RWPE1 (cell line): ENCODE results near the gene TMEM128.
A peak's percentile ranks its signal among the peaks of the same experiment; 100 is the strongest.
"Not testable (repeated sequence)": the region's sequence is repeated elsewhere in the genome, so short reads cannot be mapped to it uniquely, and the experiment has no call there.

Experiments used
- CTCF ChIA-PET: fragments of 350-600 bp; sonication (Branson Sonifier 250); formaldehyde crosslinking; extraction: SDS; loops from one replicate; lab custom pipeline; 2021; lab: Yijun Ruan, JAX
- POLR2A ChIA-PET: fragments of 400-600 bp; formaldehyde crosslinking; extraction: SDS; loops from one replicate; lab custom pipeline; 2020; ENCODE audit warnings: antibody characterized with exemption; ENCODE audit not compliant: low non-redundant PET; lab: Yijun Ruan, JAX
- DNase-seq: peaks from one replicate; pipeline ENCODE4 v3.0.0; 2012; ENCODE audit warnings: low spot score
- H3K27ac ChIP-seq: fragments of 450-650 bp; 2 replicates; pipeline ENCODE4 v1.5.1; 2017
- CTCF ChIP-seq: fragments of 450-650 bp; conservative IDR thresholded peaks from 2 replicates; pipeline ENCODE4 v1.5.1; 2017; ENCODE audit warnings: low read depth, mild to moderate bottlenecking

The TMEM128 gene

DNA sequence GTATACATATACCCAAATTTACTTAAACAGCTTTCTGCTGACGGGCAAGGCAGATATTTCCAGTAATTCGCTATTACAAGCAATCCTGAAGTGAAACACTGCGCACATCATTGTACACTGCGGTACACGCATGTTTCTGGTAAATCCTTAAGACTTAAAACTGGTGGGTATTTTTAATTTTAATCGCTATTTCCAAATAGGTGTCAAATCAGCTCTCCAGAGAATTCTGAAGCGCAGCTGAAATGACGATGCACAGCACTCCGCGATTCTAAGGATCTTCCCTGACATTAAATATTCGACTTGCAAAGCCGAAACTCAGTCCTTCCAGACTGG lies 361 bp downstream of the TMEM128 start:
- ChIA-PET POLR2A (no interaction called here), CTCF (no interaction called here)
- peak overlapping the region; percentile 93 for H3K27ac ChIP-seq
- no peak for TF ChIP-seq CTCF
- no peak for DNase-seq

DNA sequence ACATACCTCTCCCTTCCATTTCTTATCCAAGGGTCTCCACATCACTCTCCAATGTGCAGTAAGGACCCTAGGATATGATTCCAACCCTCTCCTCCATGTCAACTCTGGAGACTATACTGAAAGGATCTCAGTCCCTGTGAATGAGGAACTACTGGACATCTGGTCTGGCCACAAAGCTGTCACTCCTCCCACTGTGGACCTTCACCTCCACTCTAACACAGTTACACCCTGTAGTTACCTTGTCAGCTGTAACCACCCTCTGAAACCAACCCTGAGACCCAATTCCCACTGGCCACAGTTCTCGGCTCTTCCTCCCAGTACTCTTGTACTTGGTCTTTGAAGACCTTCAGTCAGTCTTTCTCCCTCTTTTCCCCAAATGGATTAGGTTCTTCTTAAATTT lies 2.9 kb downstream of the TMEM128 start:
- CTCF ChIA-PET, result no interaction called here
- no peak for TF ChIP-seq CTCF
- no peak overlapping the region for H3K27ac ChIP-seq
- DNase-seq, result no peak
- POLR2A ChIA-PET, result no interaction called here

DNA sequence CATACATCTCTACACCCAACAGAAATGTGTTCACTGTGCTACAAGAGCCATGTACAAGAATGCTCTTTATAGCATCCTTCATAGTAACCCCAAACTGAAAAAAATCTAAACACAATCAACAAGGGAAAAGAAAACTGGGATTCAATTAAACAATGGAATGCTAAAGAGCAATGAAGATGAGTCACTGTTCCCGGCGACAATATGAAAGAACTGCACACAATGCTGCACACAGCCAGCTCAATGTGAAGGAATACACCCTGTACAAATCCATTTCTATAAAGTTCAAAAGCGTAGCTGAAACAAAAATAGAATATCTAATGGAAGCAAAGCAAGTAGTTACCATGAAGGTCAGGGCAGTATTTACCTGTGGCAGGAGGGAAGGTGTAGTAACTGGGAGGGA lies 8.5 kb downstream of the TMEM128 start:
- DNase-seq, CTCF ChIA-PET, H3K27ac ChIP-seq, POLR2A ChIA-PET: not testable (repeated sequence)

DNA sequence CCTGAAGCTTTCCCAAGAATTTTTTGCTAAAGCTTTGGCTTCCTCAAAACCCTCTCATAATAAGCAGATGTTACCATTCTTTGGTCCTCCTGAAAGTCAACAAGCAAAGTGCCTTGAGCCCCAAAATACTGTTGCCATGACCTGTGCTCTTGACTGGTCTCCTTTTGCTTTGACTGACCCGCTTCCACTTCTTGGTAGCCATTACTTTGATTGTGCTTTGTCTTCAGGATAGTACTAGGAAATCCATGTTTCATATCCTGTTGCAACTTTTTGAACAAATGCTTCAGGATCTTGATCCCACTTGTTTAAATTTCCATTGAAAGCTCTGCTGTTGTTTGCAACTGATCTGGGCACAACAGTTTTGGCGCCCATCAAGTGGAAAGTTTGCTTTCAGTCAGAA lies 14.4 kb downstream of the TMEM128 start:
- CTCF ChIA-PET, result no interaction called here
- no peak for DNase-seq
- H3K27ac ChIP-seq, result no peak overlapping the region
- POLR2A ChIA-PET, result no interaction called here
- no peak for TF ChIP-seq CTCF

DNA sequence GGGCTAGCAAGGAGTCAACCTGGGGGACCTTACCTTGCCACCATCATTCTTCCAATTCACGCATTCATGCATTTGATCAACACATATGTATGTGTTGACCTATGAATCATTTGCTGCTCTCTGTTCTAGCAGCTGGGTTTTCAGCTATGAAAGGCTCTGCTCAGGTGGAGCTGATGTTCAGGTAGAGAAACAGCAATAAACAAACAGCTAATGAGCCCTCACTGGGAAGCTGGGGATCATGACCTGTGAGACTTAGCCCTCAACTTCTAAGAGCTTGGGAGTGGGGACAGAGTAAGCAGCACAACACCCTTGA lies 19.7 kb downstream of the TMEM128 start:
- POLR2A ChIA-PET, result no interaction called here
- CTCF ChIA-PET, result no interaction called here
- no peak for TF ChIP-seq CTCF
- H3K27ac ChIP-seq, result no peak overlapping the region
- no peak for DNase-seq

DNA sequence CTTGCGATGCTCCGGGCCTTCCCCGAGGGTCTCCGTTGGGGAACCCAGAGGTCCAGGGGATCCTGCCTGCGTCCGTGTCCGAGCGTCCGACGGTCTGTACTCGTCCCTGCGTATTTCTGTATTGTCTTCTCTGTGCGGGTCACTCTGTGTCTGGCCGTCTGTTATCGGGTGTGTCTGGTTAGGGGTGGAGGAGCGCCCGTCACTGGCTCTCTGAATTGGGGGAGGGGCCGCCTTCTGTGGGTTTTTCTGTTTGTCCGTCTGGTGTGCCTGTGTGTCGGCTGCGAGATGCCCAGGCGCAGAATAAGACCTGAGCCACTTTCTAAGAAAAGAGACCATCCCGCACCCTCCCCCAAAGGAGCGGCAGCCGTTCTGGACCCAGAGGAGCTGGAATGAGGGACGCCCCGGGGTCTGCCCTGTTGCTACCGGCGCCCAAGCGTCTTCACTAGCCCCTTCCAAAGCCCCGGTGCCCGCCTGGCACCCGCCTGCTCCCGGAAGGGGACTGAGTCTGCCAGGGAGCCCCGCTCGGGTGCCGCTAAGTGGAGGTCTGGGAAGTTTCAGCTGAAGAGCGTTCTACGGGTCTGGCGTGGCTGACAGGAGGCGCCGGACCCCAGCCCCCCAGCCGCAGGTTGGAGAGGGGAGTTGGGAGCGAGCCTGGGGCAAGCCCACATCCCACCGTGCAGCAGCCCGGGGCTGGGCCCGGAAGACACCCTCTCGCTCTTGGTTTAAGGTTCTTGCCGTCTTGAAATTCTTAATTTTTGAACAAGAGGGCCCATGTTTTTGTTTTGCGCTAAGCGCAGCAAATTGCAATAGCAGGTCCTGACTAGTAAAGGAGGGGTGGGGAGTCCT lies 20.3 kb downstream of the TMEM128 start:
- POLR2A ChIA-PET, result no interaction called here
- H3K27ac ChIP-seq, result no peak overlapping the region
- no peak for TF ChIP-seq CTCF
- CTCF ChIA-PET, result no interaction called here
- DNase-seq, result no peak

GRCh38 chr4:4226606-4227438 lies 21.2 kb downstream of the TMEM128 start, which contains the start of gene OTOP1:
TSS of gene OTOP1 (minus strand) at chr4:4226929. CDS start at chr4:4226864, 65 bp downstream.
- POLR2A ChIA-PET, result no interaction called here
- CTCF ChIA-PET, result no interaction called here
- no peak for TF ChIP-seq CTCF
- DNase-seq, result no peak
- H3K27ac ChIP-seq, result no peak within 1 kb of the TSS
